HepG2 (cell line): ENCODE data around the gene CRNKL1. TPM values are rescaled to one million over a fixed set of nuclear protein-coding genes. Genes with fewer than 3 reads are reported as not detected.
A peak's percentile ranks its signal among the peaks of the same experiment; 100 is the strongest.

Experiments used
- ATAD3A ChIP-seq: sonication (generic); formaldehyde crosslinking; IDR thresholded peaks from 2 replicates; pipeline ENCODE4 v1.4.0; 2020; ENCODE audit warnings: missing genetic modification reagents
- FOSL2 ChIP-seq: sonication (generic); formaldehyde crosslinking; IDR thresholded peaks from 2 replicates; pipeline ENCODE4 v1.4.0; 2020; ENCODE audit warnings: missing genetic modification reagents
- IRF2 ChIP-seq: IDR thresholded peaks from 2 replicates; pipeline ENCODE4 v1.6.1; 2018; ENCODE audit warnings: missing genetic modification reagents, missing compliant biosample characterization
- LBX2 ChIP-seq: sonication (generic); formaldehyde crosslinking; IDR thresholded peaks from 2 replicates; pipeline ENCODE4 v1.5.0; 2020; ENCODE audit warnings: missing genetic modification reagents, mild to moderate bottlenecking, borderline replicate concordance
- NPAS2 ChIP-seq: sonication (generic); formaldehyde crosslinking; IDR thresholded peaks from 2 replicates; pipeline ENCODE4 v1.8.0; 2022; ENCODE audit warnings: mild to moderate bottlenecking, missing genetic modification reagents, borderline replicate concordance
- SMAD9 ChIP-seq: sonication (generic); formaldehyde crosslinking; IDR thresholded peaks from 2 replicates; pipeline ENCODE4 v1.5.1; 2020; ENCODE audit warnings: mild to moderate bottlenecking, missing genetic modification reagents
- SP140L ChIP-seq: sonication (generic); formaldehyde crosslinking; IDR thresholded peaks from 2 replicates; pipeline ENCODE4 v1.4.0; 2020; ENCODE audit warnings: missing genetic modification reagents, borderline replicate concordance
- TFE3 ChIP-seq: IDR thresholded peaks from 2 replicates; pipeline ENCODE4 v1.6.1; 2016
- ZFP36 ChIP-seq: fragments of 150-350 bp; IDR thresholded peaks from 2 replicates; pipeline ENCODE4 v1.6.1; 2018; ENCODE audit warnings: borderline replicate concordance, low read length, low read depth; ENCODE audit not compliant: partially characterized antibody
- ZKSCAN8 ChIP-seq: IDR thresholded peaks from 2 replicates; pipeline ENCODE4 v1.6.1; 2016; ENCODE audit warnings: borderline replicate concordance, missing genetic modification reagents, missing compliant biosample characterization
- ZNF24 ChIP-seq: fragments of 450-650 bp; IDR thresholded peaks from 2 replicates; pipeline ENCODE4 v1.6.1; 2017; ENCODE audit warnings: antibody characterized with exemption, mild to moderate bottlenecking
- ZNF264 ChIP-seq: sonication (generic); formaldehyde crosslinking; IDR thresholded peaks from 2 replicates; pipeline ENCODE4 v1.4.0; 2020; ENCODE audit warnings: missing genetic modification reagents
- ZNF317 ChIP-seq: sonication (generic); formaldehyde crosslinking; IDR thresholded peaks from 2 replicates; pipeline ENCODE4 v1.5.0; 2020; ENCODE audit warnings: mild to moderate bottlenecking, missing genetic modification reagents
- ZNF563 ChIP-seq: sonication (generic); formaldehyde crosslinking; IDR thresholded peaks from 2 replicates; pipeline ENCODE4 v1.8.0; 2022; ENCODE audit warnings: mild to moderate bottlenecking, moderate library complexity, missing genetic modification reagents
- ZNF792 ChIP-seq: IDR thresholded peaks from 2 replicates; pipeline ENCODE4 v1.6.1; 2016
- ZNF841 ChIP-seq: sonication (generic); formaldehyde crosslinking; IDR thresholded peaks from 2 replicates; pipeline ENCODE4 v1.8.1; 2023; ENCODE audit warnings: missing genetic modification reagents, borderline replicate concordance
- ZSCAN20 ChIP-seq: sonication (generic); formaldehyde crosslinking; IDR thresholded peaks from 2 replicates; pipeline ENCODE4 v1.4.0; 2020; ENCODE audit warnings: missing genetic modification reagents, mild to moderate bottlenecking, borderline replicate concordance
- polyA plus RNA-seq, 8 experiments: library from polyadenylated mRNA; depleted of rRNA in 3 of 8; stranded (reverse) in 7 of 8; unstranded in 1 of 8; fragments of >200 nt; fragmentation: Illumina TruSeq in 4 of 8; extraction: Trizol in 4 of 8; gene quantifications; 2 replicates each; pipeline versions ENCODE4 v1.2.1 to v1.2.3, GENCODE V29; 2011 to 2016; ENCODE audit warnings: low read depth in 4 of 8, missing spikeins in 1 of 8, mixed read lengths in 1 of 8; ENCODE audit not compliant: insufficient read depth in 1 of 8
- total RNA-seq, 5 experiments: library from RNA; depleted of rRNA; stranded (reverse); fragments of >200 nt; fragmentation: Illumina TruSeq; extraction: Trizol; gene quantifications; 2 replicates each; pipeline ENCODE4 v1.2.3, GENCODE V29; 2016; ENCODE audit warnings: low read depth in 1 of 5
- TF ChIP-seq, protein P1 (sequence below): sonication (generic); formaldehyde crosslinking; IDR thresholded peaks from 2 replicates; pipeline ENCODE4 v1.4.0; 2020; ENCODE audit warnings: missing genetic modification reagents; ENCODE audit errors: not compliant biosample characterization
- TF ChIP-seq, protein P2 (sequence below): sonication (generic); formaldehyde crosslinking; IDR thresholded peaks from 2 replicates; pipeline ENCODE4 v1.4.0; 2020; ENCODE audit warnings: missing genetic modification reagents, borderline replicate concordance
- TF ChIP-seq, protein P3 (sequence below): IDR thresholded peaks from 2 replicates; pipeline ENCODE4 v1.6.1; 2018; ENCODE audit warnings: missing genetic modification reagents
- TF ChIP-seq, protein P4 (sequence below): sonication (generic); formaldehyde crosslinking; IDR thresholded peaks from 2 replicates; pipeline ENCODE4 v1.8.0; 2022; ENCODE audit warnings: mild to moderate bottlenecking, missing genetic modification reagents, moderate library complexity

The CRNKL1 gene
- total and polyA plus RNA-seq, 2 of the 13 experiments (the other 11 are each of a cell fraction or from before 2014, with no cell fraction given) = 12.3 to 64.5 TPM

DNA sequence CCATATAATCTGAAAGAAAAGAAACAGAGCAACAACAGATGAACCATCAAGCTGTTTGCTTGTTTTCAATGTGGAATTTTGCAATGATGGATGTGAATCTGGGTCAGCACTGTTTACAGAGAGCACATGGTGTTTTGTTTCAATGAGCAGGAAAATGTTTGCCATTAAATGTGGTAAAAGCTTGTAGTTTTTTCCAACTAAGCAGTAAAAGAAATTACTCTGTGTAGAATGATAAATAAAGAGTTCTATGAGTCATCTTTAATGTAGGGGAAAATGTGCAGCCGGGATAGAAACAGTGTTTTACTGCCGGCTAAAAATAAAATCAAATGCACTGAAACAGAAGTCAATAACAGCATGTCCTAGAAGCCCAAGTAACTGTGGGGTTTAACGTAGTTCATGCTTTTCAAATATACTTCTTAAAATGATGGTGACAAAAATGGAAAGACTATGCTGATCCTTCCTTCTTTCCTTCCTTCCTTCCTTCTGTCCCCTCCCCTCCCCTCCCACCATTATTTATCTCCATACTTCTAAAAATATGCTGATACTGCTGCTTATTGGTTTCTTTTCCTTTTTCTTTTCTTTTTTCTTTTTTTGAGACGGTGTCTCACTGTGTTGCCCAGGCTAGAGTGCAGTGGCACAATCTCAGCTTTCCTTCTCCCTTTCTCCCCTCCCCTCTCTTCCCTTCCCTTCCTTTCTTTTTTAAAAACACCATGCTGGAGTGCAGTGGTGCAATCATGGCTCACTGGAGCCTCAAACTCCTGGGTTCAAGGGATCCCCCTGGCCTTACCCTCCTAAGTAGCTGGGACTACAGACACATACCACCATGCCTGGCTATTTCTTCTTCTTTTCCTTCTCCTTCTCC lies 41.4 kb downstream of the CRNKL1 start (continued):
- no peak; the same call in 1 of the 2 replicates for TF ChIP-seq ZNF792 (CRISPR knock-in tag)
- TF ChIP-seq ZSCAN20 = no peak
- no peak for TF ChIP-seq SP140L
- no peak for TF ChIP-seq ZNF317 (CRISPR knock-in tag)
- TF ChIP-seq NPAS2 (CRISPR knock-in tag) = no peak
- no peak for TF ChIP-seq ZNF841 (CRISPR knock-in tag)
- TF ChIP-seq ATAD3A (CRISPR knock-in tag) = no peak
- no peak for TF ChIP-seq ZNF264 (CRISPR knock-in tag)
- TF ChIP-seq, protein P1, sequence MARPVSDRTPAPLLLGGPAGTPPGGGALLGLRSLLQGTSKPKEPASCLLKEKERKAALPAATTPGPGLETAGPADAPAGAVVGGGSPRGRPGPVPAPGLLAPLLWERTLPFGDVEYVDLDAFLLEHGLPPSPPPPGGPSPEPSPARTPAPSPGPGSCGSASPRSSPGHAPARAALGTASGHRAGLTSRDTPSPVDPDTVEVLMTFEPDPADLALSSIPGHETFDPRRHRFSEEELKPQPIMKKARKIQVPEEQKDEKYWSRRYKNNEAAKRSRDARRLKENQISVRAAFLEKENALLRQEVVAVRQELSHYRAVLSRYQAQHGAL (CRISPR knock-in tag) = no peak
- TF ChIP-seq IRF2 (CRISPR knock-in tag) = 0 out of 2 replicates have a peak, but pooled peaks have one; percentile 37
- 0 out of 2 replicates have a peak, but pooled peaks have one; percentile 22 for TF ChIP-seq ZNF24
- no peak for TF ChIP-seq ZNF563 (CRISPR knock-in tag)
- TF ChIP-seq, protein P2, sequence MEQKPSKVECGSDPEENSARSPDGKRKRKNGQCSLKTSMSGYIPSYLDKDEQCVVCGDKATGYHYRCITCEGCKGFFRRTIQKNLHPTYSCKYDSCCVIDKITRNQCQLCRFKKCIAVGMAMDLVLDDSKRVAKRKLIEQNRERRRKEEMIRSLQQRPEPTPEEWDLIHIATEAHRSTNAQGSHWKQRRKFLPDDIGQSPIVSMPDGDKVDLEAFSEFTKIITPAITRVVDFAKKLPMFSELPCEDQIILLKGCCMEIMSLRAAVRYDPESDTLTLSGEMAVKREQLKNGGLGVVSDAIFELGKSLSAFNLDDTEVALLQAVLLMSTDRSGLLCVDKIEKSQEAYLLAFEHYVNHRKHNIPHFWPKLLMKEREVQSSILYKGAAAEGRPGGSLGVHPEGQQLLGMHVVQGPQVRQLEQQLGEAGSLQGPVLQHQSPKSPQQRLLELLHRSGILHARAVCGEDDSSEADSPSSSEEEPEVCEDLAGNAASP (CRISPR knock-in tag) = peak; percentile 94
- TF ChIP-seq, protein P3, sequence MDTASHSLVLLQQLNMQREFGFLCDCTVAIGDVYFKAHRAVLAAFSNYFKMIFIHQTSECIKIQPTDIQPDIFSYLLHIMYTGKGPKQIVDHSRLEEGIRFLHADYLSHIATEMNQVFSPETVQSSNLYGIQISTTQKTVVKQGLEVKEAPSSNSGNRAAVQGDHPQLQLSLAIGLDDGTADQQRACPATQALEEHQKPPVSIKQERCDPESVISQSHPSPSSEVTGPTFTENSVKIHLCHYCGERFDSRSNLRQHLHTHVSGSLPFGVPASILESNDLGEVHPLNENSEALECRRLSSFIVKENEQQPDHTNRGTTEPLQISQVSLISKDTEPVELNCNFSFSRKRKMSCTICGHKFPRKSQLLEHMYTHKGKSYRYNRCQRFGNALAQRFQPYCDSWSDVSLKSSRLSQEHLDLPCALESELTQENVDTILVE (CRISPR knock-in tag) = peak; percentile 72
- TF ChIP-seq, protein P4, sequence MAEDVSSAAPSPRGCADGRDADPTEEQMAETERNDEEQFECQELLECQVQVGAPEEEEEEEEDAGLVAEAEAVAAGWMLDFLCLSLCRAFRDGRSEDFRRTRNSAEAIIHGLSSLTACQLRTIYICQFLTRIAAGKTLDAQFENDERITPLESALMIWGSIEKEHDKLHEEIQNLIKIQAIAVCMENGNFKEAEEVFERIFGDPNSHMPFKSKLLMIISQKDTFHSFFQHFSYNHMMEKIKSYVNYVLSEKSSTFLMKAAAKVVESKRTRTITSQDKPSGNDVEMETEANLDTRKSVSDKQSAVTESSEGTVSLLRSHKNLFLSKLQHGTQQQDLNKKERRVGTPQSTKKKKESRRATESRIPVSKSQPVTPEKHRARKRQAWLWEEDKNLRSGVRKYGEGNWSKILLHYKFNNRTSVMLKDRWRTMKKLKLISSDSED (CRISPR knock-in tag) = no peak
- TF ChIP-seq FOSL2 (CRISPR knock-in tag) = peak; percentile 73
- TF ChIP-seq TFE3 (CRISPR knock-in tag) = peak; percentile 97
- no peak for TF ChIP-seq ZFP36
- no peak for TF ChIP-seq LBX2 (CRISPR knock-in tag)
- peak; percentile 89 for TF ChIP-seq ZKSCAN8
- no peak for TF ChIP-seq SMAD9
